OCI-LY3 (cell line): ENCODE measurements around the gene DRGX.

ENCODE experiments used
- EZH2phosphoT487 ChIP-seq: fragments of 200-600 bp; shearing (Covaris generic); IDR thresholded peaks from 2 replicates; pipeline ENCODE4 v1.6.1; 2018; ENCODE audit warnings: antibody characterized with exemption, mixed run types, low read depth
- TF ChIP-seq, protein P1 (sequence below): fragments of 200-600, 300-600 bp; sonication (generic); IDR thresholded peaks from 2 replicates; pipeline ENCODE4 v1.5.1; 2014; ENCODE audit warnings: antibody characterized with exemption, low read length, low read depth

DNA sequence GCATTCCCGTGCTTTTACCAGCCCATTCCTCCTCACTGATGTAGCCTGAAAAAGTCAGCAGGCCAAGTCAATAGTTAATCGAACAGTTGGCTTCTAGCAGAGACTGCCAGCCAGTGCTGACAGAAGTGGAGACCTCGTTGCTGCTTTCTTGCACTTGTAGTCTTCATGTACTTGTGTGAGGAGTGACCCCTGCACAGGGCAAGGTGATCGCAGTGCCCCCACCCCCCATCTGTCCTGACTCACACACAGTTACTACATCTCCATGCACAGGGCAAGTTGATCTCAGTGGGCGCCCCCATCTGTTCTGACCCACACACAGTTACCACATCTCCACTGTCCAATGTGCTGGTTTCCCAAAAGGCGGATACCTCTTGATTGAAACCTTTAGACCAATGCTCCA, 62.7 kb downstream of the DRGX start:
- TF ChIP-seq, protein P1, sequence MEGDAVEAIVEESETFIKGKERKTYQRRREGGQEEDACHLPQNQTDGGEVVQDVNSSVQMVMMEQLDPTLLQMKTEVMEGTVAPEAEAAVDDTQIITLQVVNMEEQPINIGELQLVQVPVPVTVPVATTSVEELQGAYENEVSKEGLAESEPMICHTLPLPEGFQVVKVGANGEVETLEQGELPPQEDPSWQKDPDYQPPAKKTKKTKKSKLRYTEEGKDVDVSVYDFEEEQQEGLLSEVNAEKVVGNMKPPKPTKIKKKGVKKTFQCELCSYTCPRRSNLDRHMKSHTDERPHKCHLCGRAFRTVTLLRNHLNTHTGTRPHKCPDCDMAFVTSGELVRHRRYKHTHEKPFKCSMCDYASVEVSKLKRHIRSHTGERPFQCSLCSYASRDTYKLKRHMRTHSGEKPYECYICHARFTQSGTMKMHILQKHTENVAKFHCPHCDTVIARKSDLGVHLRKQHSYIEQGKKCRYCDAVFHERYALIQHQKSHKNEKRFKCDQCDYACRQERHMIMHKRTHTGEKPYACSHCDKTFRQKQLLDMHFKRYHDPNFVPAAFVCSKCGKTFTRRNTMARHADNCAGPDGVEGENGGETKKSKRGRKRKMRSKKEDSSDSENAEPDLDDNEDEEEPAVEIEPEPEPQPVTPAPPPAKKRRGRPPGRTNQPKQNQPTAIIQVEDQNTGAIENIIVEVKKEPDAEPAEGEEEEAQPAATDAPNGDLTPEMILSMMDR: no peak
- no peak for TF ChIP-seq EZH2phosphoT487
